HEK293T (cell line): ENCODE results near the gene RPS2.

Source experiments
- CTCF ChIA-PET: fragments of 350-600 bp; formaldehyde crosslinking; extraction: SDS; loops from one replicate; lab custom pipeline; 2021; ENCODE audit warnings: antibody characterized with exemption, inconsistent platforms; lab: Yijun Ruan, JAX
- POLR2A ChIA-PET: fragments of 350-600 bp; formaldehyde crosslinking; extraction: SDS; loops from one replicate; lab custom pipeline; 2020; ENCODE audit warnings: antibody characterized with exemption, inconsistent platforms; lab: Yijun Ruan, JAX
- DNase-seq: peaks from one replicate; pipeline ENCODE4 v3.0.0; 2012; ENCODE audit warnings: mixed read lengths; ENCODE audit errors: extremely low spot score
- ARNT ChIP-seq: fragments of 450-650 bp; IDR thresholded peaks from 2 replicates; pipeline ENCODE4 v1.6.1; 2017; ENCODE audit warnings: mild to moderate bottlenecking
- BHLHE40 ChIP-seq: fragments of 450-650 bp; IDR thresholded peaks from 2 replicates; pipeline ENCODE4 v1.6.1; 2016; ENCODE audit warnings: mild to moderate bottlenecking, moderate library complexity, borderline replicate concordance
- ELF4 ChIP-seq: fragments of 450-650 bp; IDR thresholded peaks from 2 replicates; pipeline ENCODE4 v1.6.1; 2017; ENCODE audit warnings: antibody characterized with exemption
- FOXA1 ChIP-seq: fragments of 450-650 bp; IDR thresholded peaks from 2 replicates; pipeline ENCODE4 v1.6.1; 2016; ENCODE audit warnings: mild to moderate bottlenecking
- FOXK2 ChIP-seq: fragments of 450-650 bp; IDR thresholded peaks from 2 replicates; pipeline ENCODE4 v1.6.1; 2016; ENCODE audit warnings: mild to moderate bottlenecking
- FOXM1 ChIP-seq: fragments of 450-650 bp; IDR thresholded peaks from 2 replicates; pipeline ENCODE4 v1.6.1; 2017; ENCODE audit warnings: mild to moderate bottlenecking, borderline replicate concordance
- HDGF ChIP-seq: fragments of 450-650 bp; IDR thresholded peaks from 2 replicates; pipeline ENCODE4 v1.6.1; 2017; ENCODE audit warnings: antibody characterized with exemption, borderline replicate concordance
- L3MBTL2 ChIP-seq: fragments of 450-650 bp; conservative IDR thresholded peaks from 2 replicates; pipeline ENCODE4 v1.6.1; 2016; ENCODE audit warnings: mild to moderate bottlenecking
- LEF1 ChIP-seq: fragments of 450-650 bp; IDR thresholded peaks from 2 replicates; pipeline ENCODE4 v1.6.1; 2017; ENCODE audit warnings: mild to moderate bottlenecking, borderline replicate concordance
- NFRKB ChIP-seq: fragments of 450-650 bp; IDR thresholded peaks from 2 replicates; pipeline ENCODE4 v1.6.1; 2016; ENCODE audit warnings: mild to moderate bottlenecking, moderate library complexity
- SP1 ChIP-seq: fragments of 450-650 bp; IDR thresholded peaks from 2 replicates; pipeline ENCODE4 v1.6.1; 2017
- SUZ12 ChIP-seq: fragments of 450-650 bp; IDR thresholded peaks from 2 replicates; pipeline ENCODE4 v1.6.1; 2016; ENCODE audit warnings: mild to moderate bottlenecking
- TARDBP ChIP-seq: fragments of 450-650 bp; IDR thresholded peaks from 2 replicates; pipeline ENCODE4 v1.6.1; 2016
- ZNF384 ChIP-seq: fragments of 450-650 bp; IDR thresholded peaks from 2 replicates; pipeline ENCODE4 v1.6.1; 2016
- TF ChIP-seq, protein P1 (sequence below): fragments of 450-650 bp; IDR thresholded peaks from 2 replicates; pipeline ENCODE4 v1.6.1; 2016

Gene RPS2

DNA sequence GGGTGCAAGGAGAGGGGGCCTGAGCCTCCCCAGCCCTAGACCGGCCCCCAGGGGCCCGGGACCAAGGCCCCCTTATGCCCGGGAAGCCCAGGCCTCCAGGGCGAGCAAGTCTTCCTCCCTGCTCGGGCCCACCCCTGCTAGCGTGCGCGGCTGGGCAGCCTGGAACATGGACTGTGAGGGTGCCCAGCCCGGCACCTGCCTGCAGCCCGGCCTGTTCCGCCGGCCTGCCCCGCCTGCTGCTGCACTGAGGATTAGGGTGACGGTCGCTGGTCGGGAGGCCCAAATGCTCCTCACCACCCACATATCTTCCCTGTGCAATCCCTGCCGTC, 52.4 kb downstream of the RPS2 start:
- DNase-seq: no peak
- ChIA-PET POLR2A (no interaction called here), CTCF (interaction anchor here (0.6 kb wide), 1 partner anchor 17 kb away, joined by 3 read pairs; no protein-coding TSS in a partner anchor)
- TF ChIP-seq NFRKB: no peak
- TF ChIP-seq HDGF: no peak
- no peak for TF ChIP-seq ZNF384
- TF ChIP-seq TARDBP: no peak
- TF ChIP-seq BHLHE40: no peak
- TF ChIP-seq ARNT: no peak
- no peak for TF ChIP-seq L3MBTL2
- no peak for TF ChIP-seq ELF4
- TF ChIP-seq FOXM1: no peak
- TF ChIP-seq, protein P1, sequence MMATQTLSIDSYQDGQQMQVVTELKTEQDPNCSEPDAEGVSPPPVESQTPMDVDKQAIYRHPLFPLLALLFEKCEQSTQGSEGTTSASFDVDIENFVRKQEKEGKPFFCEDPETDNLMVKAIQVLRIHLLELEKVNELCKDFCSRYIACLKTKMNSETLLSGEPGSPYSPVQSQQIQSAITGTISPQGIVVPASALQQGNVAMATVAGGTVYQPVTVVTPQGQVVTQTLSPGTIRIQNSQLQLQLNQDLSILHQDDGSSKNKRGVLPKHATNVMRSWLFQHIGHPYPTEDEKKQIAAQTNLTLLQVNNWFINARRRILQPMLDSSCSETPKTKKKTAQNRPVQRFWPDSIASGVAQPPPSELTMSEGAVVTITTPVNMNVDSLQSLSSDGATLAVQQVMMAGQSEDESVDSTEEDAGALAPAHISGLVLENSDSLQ: no peak
- TF ChIP-seq SUZ12: no peak
- TF ChIP-seq SP1: no peak
- TF ChIP-seq FOXK2: no peak
- no peak for TF ChIP-seq LEF1
- TF ChIP-seq FOXA1: no peak
